ENCODE data around the gene SLC46A1. TPM values are rescaled to one million over a fixed set of nuclear protein-coding genes. Genes with fewer than 3 reads are reported as not detected.

The SLC46A1 gene
- total and polyA plus RNA-seq, 10 of the 15 experiments (the other 5 are each of a cell fraction or from before 2014, with no cell fraction given) = 1.7 to 6.9 (median 4.0) TPM

GRCh38 chr17:28357061-28357900 lies 48.7 kb downstream of the SLC46A1 start, which contains the start of gene POLDIP2 (continued):
- TF ChIP-seq ZNF24 (IDR thresholded peaks at IDR 0.05) (0 out of 2 replicates have a peak, but pooled peaks have one; percentile 34), SKIL (IDR thresholded peaks at IDR 0.05; ENCODE audit: low read depth, poor library complexity, severe bottlenecking) (peak; percentile 44), EED (IDR thresholded peaks at IDR 0.05; ENCODE audit: low read depth) (no peak), ATF3 (IDR thresholded peaks at IDR 0.05; ENCODE audit: borderline replicate concordance, extremely low read depth, low read depth, low read length) (peak; percentile 91), GABPA (IDR thresholded peaks at IDR 0.05; ENCODE audit: low read depth) (peak; percentile 98), CEBPZ (IDR thresholded peaks at IDR 0.05; ENCODE audit: low read depth, low read length) (no peak), RUNX3 (IDR thresholded peaks at IDR 0.05; ENCODE audit: low read length) (peak; percentile 36; the same call in 1 of the 2 replicates), MLLT1 (IDR thresholded peaks at IDR 0.05) (0 out of 2 replicates have a peak, but pooled peaks have one; percentile 35), NR2C1 (IDR thresholded peaks at IDR 0.05) (peak; percentile 87), EGR1 (IDR thresholded peaks at IDR 0.05; ENCODE audit: borderline replicate concordance in 1 of 2, low read depth in 2 of 2, low read length in 2 of 2) (peak; percentile 52 to 69; a peak in 2 of 3 replicates), RB1 (IDR thresholded peaks at IDR 0.05; ENCODE audit: borderline replicate concordance) (peak; percentile 82; the same call in 1 of the 2 replicates), RFX5 (IDR thresholded peaks at IDR 0.05; ENCODE audit: low read depth, low read length) (0 out of 2 replicates have a peak, but pooled peaks have one; percentile 53), ASH2L (IDR thresholded peaks at IDR 0.05; ENCODE audit: borderline replicate concordance, low read depth) (no peak), ZNF592 (IDR thresholded peaks at IDR 0.05) (peak; percentile 56; the same call in 1 of the 2 replicates), POLR2AphosphoS5 (IDR thresholded peaks at IDR 0.05; ENCODE audit: low read length) (peak; percentile 79; the same call in 1 of the 2 replicates), TARDBP (IDR thresholded peaks at IDR 0.05; ENCODE audit: borderline replicate concordance) (peak; percentile 69; the same call in 1 of the 2 replicates), KLF5 (IDR thresholded peaks at IDR 0.05; ENCODE audit: partially characterized antibody) (peak; percentile 66)
